HG03039 (cell line): ENCODE results near the gene CCNL2.
"Not testable (repeated sequence)": the region's sequence is repeated elsewhere in the genome, so short reads cannot be mapped to it uniquely, and the experiment has no call there.

Experiments used
- ATAC-seq: cut with Tn5 transposase; IDR thresholded peaks from one replicate; pipeline ENCODE4 v1.9.1; 2021; ENCODE audit warnings: mild to moderate bottlenecking, moderate library complexity; ENCODE audit not compliant: unreplicated experiment

CCNL2 gene

GRCh38 chr1:1399187-1399871 is at the start of gene CCNL2:
CCNL2 (minus strand) TSS chr1:1399335; CDS start chr1:1399306, 29 bp downstream.
- peak; percentile 89 for ATAC-seq

GRCh38 chr1:1446631-1447030 is 47.5 kb upstream of the CCNL2 start:
- ATAC-seq = not testable (repeated sequence)

DNA sequence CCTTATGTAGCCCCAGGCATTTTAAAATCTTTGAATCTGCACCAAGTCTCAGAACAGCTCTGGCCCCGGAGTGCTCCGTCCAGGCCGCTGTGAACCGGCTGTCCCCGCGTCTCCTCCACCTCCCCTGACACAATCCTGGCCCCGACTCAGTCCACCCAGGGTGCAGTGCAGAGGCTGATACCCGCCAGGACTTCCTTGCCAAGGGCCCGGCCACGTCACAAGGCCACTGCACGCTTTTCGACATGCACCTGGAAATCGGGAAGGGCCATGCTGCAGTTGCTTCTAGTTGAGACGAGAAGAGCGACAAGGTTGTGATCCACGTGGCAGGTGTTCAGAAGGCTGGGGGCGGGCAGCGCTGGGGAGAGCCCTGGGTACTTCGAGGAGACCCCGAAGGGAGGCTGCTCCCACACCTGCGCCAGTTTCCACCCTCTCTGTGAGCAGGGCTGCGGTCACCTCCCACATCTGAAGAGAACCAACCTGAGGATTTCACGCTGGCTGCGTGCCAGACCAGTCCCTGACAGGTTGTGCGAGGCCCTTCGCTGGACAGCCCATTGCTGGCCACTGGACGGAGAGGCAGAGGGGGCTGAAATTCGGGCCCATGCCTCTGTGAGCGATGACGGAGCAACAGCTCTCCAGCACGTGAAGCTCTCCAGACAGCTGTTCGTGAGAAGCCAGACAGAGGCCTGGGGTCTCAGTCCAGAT is 43.1 kb upstream of the CCNL2 start:
- ATAC-seq = no peak

- no peak for ATAC-seq
Observed at GRCh38 chr1:1441002-1441888, 42.1 kb upstream of the CCNL2 start.

DNA sequence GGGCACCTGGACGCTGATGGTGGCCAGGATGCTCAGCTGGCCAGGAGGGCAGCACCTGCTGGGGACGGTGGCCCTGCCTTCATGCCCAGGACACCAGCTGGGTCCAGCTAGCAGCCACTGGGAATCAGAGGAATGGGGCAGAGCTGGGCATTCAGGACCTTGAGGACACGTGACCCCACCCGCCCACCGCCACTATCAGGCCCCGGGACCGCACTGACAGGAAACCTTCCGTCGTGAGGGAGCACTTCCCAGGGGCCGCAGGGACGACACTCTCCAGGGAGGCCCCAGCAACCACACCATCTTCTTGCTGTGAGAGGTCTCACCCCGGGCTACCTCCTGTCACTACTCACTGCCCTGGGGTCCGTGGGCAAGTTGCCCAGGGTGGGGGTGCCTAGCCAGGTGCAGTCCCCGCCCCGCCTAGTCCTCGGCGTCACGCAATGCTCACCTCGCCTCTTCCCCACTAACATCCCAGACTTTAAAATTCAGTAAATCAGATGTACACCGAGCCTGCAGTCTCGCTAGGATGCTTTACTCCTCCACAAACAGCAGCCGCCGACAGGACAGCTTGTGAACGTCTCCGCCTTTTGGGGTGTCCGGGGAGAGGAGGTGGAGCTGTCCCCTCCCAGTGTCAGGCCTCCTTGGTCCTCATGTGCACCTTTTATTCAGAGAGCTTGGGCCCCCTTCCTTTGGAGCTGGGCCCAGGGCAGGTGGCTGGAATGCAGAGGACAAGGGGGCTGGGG is 41.3 kb upstream of the CCNL2 start:
- no peak for ATAC-seq

- no peak for ATAC-seq
Observed at GRCh38 chr1:1439546-1440261, 40.6 kb upstream of the CCNL2 start.

DNA sequence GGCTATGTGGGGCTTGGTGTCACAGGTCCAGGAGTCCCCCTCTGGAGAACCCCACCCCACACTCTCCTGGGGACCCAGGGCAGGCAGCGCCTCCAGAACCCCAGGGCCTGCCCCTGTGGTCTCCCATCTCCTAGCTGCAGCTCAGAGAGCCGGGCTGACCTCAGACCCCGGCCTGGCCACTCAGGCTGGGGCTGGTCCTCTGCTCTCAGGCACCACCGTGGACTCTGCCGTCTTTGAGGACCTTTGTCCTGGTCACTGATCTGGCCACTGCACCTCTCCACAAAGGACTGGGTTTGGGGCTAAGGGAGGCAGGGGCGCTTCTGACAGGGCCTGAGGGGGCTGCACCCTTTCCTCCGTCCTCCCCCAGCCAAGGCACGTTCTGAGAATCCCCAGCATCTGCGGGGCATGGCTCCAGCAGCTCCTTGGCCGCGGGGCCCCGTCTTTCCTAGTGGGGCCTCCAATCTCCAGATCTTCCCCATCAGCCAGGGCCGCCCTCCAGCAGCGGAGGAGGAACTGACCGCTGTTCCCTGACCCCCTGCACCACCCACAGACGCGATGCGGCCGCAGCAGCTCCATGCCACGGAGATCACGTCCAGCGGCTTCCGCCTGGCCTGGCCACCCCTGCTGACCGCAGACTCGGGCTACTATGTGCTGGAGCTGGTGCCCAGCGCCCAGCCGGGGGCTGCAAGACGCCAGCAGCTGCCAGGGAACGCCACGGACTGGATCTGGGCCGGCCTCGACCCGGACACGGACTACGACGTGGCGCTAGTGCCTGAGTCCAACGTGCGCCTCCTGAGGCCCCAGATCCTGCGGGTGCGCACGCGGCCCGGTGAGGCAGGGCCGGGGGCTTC is 39.6 kb upstream of the CCNL2 start:
- no peak for ATAC-seq

DNA sequence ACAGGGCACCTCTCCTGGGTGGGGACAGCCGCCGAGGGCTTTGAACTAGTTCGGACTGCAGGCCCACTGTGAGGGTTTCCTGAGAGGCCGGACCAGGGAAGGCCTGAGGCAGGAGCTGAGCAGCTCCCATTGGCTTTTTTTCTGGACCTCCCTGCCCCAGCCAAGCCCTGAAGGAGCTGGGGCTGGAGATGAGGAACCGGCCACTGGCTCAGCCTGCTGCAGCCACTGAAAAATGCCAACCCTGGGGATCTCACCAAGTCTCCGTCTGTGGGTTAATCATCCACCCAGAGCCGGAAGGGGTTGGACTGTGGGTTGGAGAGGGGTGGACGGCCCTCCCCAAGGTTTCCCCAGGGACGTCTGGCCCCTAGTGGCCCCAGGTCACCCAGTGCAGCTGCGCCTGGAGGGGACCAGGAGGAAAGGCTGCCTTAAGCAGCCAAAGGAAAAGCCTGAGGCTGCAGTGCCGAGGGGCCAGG is 38.8 kb upstream of the CCNL2 start:
- ATAC-seq = no peak

- ATAC-seq = no peak
Observed at GRCh38 chr1:1437033-1437903, 38.1 kb upstream of the CCNL2 start.

GRCh38 chr1:1436630-1437032 is 37.5 kb upstream of the CCNL2 start:
- ATAC-seq = no peak

DNA sequence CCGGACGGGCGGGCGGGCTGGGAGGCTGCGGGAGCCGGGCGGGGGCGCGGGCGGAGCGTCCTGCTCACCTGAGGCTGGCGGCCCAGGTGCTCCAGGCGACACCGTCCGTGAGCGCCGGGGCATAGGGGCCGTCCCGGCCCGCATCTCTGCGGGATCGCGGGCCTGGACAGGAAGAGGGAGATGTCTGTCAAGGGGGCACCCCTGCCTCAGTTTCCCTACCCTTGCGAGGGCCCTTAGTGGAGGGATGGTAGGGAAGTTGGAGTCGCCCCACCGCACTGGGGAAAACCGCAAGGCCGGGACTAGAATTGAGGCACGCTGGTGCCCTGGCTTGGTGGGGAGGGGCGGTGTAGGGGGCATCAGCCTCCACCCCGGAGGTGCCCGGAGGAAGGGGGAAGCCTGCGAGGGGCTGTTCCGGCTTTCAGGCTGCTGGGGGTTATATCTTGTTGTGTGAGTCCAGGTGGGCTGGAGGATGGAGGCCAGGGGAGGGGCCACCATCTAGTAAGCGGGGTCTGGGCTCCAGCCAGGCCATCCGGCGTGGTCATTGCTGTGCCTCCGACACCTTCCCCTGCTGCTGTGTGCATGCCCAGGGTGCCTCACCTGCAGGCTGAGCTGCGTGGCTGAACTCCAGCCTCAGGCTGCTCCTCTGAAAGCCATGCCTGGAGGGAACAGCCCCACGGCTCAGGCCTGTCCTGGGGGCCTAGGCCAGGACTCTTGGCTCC is 36.9 kb upstream of the CCNL2 start:
- ATAC-seq = no peak

GRCh38 chr1:1435106-1435903 is 36.2 kb upstream of the CCNL2 start, which contains the start of gene VWA1:
VWA1 (plus strand) TSS chr1:1435690; CDS start chr1:1435749, 59 bp downstream.
- no peak for ATAC-seq

GRCh38 chr1:1434824-1435105 is 35.6 kb upstream of the CCNL2 start:
- no peak for ATAC-seq

DNA sequence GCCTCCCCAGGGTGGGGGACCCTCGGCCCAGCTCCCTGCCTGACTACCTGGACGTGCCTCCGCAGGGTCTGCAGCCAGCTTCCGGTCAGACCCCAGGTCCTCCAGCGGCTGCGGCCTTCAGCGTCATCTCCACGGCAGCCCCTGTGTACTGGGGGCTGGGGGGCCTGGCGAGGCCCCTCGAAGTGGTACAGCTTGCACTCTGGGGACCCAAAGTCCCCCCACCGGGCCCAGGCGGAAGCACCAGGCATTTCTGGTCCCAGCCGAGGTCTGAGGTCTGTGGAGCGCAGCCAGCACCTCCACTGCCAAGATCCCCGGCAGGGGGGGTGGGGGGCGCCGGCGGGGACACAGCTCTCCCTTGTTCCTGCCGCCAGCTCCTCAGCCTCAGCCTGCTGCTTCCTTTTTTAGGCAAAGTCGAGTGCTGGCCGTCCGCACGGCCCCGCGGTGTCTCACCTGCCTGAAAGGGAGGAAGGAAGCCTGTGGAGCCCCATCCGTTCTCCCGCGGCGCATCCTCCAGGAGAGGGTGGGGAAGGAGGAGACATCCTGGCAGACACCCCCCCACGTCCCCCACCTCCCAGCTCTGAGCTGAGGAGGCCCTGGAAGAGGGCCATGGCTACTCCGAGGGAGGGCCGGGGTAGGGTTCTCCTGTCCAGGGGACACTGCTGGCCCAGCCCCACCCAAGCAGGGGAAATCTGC is 35.1 kb upstream of the CCNL2 start:
- ATAC-seq = no peak

DNA sequence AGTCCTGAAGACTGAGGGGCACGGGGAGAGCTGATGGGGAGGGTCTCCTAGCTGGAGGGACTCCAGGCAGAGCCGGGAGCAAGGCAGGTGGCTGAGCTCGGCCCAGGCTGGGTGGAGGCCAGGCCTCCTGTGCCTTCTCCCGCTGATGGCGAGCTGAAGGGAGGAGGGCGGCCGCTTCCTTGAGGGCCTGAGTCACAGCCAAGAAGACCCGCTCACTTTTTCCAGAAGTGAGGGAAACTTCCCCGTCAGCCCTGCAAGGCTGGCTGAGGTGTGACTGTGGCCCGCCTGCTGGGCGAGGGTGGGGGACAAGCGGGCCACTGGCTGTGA is 34.6 kb upstream of the CCNL2 start:
- ATAC-seq = no peak
